ENCODE results near the gene UNC45B. TPM values are rescaled to one million over a fixed set of nuclear protein-coding genes. Genes with fewer than 3 reads are reported as not detected.
"Not testable (repeated sequence)": the region's sequence is repeated elsewhere in the genome, so short reads cannot be mapped to it uniquely, and the experiment has no call there.

UNC45B gene
- total RNA-seq, 6 experiments from 2014 or later: 0.07 to 0.19 TPM; not detected in 4

DNA sequence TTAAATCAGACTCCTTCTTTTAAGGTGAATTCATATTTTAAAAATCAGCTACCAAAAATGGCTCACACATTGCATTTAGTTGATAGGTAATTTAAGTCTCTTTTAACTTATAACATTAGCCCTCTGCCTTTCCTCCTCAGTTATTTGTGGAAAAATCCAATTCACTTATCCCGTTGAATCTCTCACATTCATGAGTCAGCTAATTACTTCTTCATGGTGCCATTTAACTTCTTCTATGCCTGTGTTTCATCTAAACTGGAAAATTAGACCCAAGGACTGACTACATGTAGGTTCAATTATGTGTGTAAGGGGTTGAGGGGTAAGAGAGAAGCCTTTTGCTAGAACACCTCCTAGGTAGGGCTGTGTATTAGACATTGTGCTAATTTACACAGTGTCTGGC is 76.8 kb downstream of the UNC45B start:
- ATAC-seq: no peak

DNA sequence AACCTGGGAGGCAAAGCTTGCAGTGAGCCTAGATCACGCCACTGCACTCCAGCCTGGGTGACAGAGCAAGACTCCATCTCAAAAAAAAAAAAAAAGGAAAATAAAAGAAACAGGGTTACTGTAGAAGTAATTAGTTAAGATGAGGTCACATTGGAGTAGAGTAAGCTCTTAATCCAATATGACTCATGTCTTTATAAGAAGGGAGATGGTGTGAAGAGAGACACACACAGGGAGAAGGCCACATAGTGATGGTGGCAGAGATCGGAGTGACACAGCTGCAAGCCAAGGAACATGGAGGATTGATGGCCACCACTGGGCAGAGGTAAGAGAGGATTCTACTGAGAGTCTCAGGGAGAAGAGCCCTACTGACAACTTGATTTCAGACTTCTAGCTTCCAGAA is 79.9 kb downstream of the UNC45B start:
- H3K4me1 ChIP-seq: no peaks in the 10 kb centered on the region
- H3K36me3 ChIP-seq: no peaks in the 10 kb centered on the region
- no peaks in the 10 kb centered on the region for H3K27me3 ChIP-seq
- H3K27ac ChIP-seq: no peak overlapping the region
- H3K4me3 ChIP-seq: no peak overlapping the region
- DNase-seq: no peak
- H3K9me3 ChIP-seq: no peaks in the 10 kb centered on the region
- no peak for ATAC-seq
- 100% methylated on average over 1 of the region's 2 CpGs for WGBS (ENCODE audit: insufficient coverage, low coverage, low lambda C conversion rate, missing lambda C conversion rate)
- intact Hi-C loops (cut with DNase I): no loop called here
- TF ChIP-seq POLR2A (IDR thresholded peaks at IDR 0.05): no peak

More for the DNA sequence above, 76.8 kb downstream of the UNC45B start:
- TF ChIP-seq CTCF (IDR thresholded peaks at IDR 0.05): no peak
- TF ChIP-seq POLR2A (IDR thresholded peaks at IDR 0.05): no peak
- intact Hi-C loops (cut with DNase I): no loop called here
- 38% methylated on average over 1 of the region's 1 CpG for WGBS (ENCODE audit: insufficient coverage, low coverage, low lambda C conversion rate, missing lambda C conversion rate)
- H3K27ac ChIP-seq: no peak overlapping the region
- H3K9me3 ChIP-seq: no peaks in the 10 kb centered on the region
- no peak for DNase-seq
- H3K4me3 ChIP-seq: no peak overlapping the region
- no peaks in the 10 kb centered on the region for H3K27me3 ChIP-seq
- H3K4me1 ChIP-seq: no peaks in the 10 kb centered on the region
- H3K36me3 ChIP-seq: no peaks in the 10 kb centered on the region

DNA sequence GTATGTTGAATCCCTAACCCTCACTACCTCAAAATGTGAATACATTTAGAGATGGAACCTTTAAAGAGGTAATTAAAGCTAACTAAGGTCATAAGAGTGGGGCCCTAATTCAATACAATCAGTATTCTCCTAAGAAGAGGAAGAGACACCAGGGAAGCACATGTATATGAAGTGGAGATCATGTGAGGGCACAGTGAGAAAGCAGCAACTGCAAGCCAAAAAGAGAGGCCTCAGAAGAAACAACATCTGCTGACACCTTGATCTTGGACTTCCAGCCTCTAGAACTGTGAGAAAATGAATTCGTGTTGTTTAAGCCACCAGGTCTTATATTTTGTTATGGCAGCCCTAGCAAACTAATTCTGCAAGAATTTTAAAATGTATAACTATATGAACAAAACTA is 82.0 kb downstream of the UNC45B start:
- Histone ChIP-seq H3K4me3 (no peak overlapping the region), H3K27ac (no peak overlapping the region), H3K9me3 (no peaks in the 10 kb centered on the region), H3K36me3 (no peaks in the 10 kb centered on the region), H3K27me3 (no peaks in the 10 kb centered on the region), H3K4me1 (no peaks in the 10 kb centered on the region)
- intact Hi-C loops (cut with DNase I): no loop called here
- no peak for TF ChIP-seq CTCF (IDR thresholded peaks at IDR 0.05)
- no peak for TF ChIP-seq POLR2A (IDR thresholded peaks at IDR 0.05)
- ATAC-seq (no peak), DNase-seq (no peak)
- WGBS (ENCODE audit: insufficient coverage, low coverage, low lambda C conversion rate, missing lambda C conversion rate): 22% methylated on average over 1 of the region's 1 CpG

GRCh38 chr17:35234315-35234714 is 86.7 kb downstream of the UNC45B start:
- ATAC-seq; H3K36me3 ChIP-seq; H3K4me3 ChIP-seq; H3K4me1 ChIP-seq; intact Hi-C loops (cut with DNase I); DNase-seq; H3K27me3 ChIP-seq; H3K9me3 ChIP-seq; H3K27ac ChIP-seq: not testable (repeated sequence)
- 61% methylated on average over 4 of the region's 4 CpGs for WGBS (ENCODE audit: insufficient coverage, low coverage, low lambda C conversion rate, missing lambda C conversion rate)

DNA sequence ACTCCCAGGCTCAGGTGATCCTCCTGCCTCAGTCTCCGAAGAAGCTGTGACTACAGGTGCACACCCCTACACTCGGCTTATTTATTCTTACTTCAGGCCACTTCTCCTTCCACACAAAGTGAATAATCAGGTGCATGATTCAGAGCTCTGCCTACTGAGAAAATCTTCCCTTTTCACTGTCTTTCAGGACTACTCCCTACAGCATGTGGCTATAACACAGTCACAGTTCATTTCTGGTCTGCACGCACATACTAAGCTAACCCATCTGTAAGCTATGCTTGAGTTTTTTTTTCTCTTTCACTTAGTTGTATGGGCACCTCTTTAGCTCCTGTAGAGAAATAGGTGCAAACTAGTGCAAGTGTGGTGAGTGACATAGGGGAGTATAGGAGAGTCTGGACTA is 87.7 kb downstream of the UNC45B start:
- Histone ChIP-seq H3K4me1 (no peaks in the 10 kb centered on the region), H3K4me3 (no peak overlapping the region), H3K27ac (no peak overlapping the region), H3K36me3 (no peaks in the 10 kb centered on the region), H3K9me3 (no peaks in the 10 kb centered on the region), H3K27me3 (no peaks in the 10 kb centered on the region)
- TF ChIP-seq CTCF (IDR thresholded peaks at IDR 0.05) (no peak), POLR2A (IDR thresholded peaks at IDR 0.05) (no peak)
- intact Hi-C loops (cut with DNase I): no loop called here
- no peak for ATAC-seq
- WGBS (ENCODE audit: insufficient coverage, low coverage, low lambda C conversion rate, missing lambda C conversion rate): 78% methylated on average over 3 of the region's 3 CpGs
- no peak for DNase-seq

GRCh38 chr17:35235917-35236316 is 88.3 kb downstream of the UNC45B start:
- DNase-seq: no peak
- ATAC-seq: no peak
- WGBS (ENCODE audit: insufficient coverage, low coverage, low lambda C conversion rate, missing lambda C conversion rate): 43% methylated on average over 1 of the region's 2 CpGs
- no peaks in the 10 kb centered on the region for H3K4me1 ChIP-seq
- no peaks in the 10 kb centered on the region for H3K9me3 ChIP-seq
- TF ChIP-seq POLR2A (IDR thresholded peaks at IDR 0.05) (no peak), CTCF (IDR thresholded peaks at IDR 0.05) (no peak)
- H3K4me3 ChIP-seq: no peak overlapping the region
- no peaks in the 10 kb centered on the region for H3K27me3 ChIP-seq
- intact Hi-C loops (cut with DNase I): no loop called here
- H3K27ac ChIP-seq: no peak overlapping the region
- no peaks in the 10 kb centered on the region for H3K36me3 ChIP-seq
